GM12891 (cell line): ENCODE measurements around the gene CTBS.

Experiments
- PAX5 ChIP-seq: IDR thresholded peaks from 2 replicates; pipeline ENCODE4 v1.6.1; 2011; ENCODE audit warnings: low read length, moderate library complexity, mild to moderate bottlenecking; ENCODE audit not compliant: insufficient read depth, severe bottlenecking
- POLR2A ChIP-seq: IDR thresholded peaks from 2 replicates; pipeline ENCODE4 v1.6.1; 2011; ENCODE audit warnings: low read depth, low read length, control low read depth
- POLR2AphosphoS5 ChIP-seq: IDR thresholded peaks from 2 replicates; pipeline ENCODE4 v1.6.1; 2011; ENCODE audit warnings: low read depth, low read length, control low read depth
- POU2F2 ChIP-seq: IDR thresholded peaks from 2 replicates; pipeline ENCODE4 v1.6.1; 2011; ENCODE audit warnings: low read depth, mild to moderate bottlenecking, control low read depth, low read length, moderate library complexity
- TAF1 ChIP-seq: IDR thresholded peaks from 2 replicates; pipeline ENCODE4 v1.6.1; 2011; ENCODE audit warnings: low read depth, low read length, control low read depth

DNA sequence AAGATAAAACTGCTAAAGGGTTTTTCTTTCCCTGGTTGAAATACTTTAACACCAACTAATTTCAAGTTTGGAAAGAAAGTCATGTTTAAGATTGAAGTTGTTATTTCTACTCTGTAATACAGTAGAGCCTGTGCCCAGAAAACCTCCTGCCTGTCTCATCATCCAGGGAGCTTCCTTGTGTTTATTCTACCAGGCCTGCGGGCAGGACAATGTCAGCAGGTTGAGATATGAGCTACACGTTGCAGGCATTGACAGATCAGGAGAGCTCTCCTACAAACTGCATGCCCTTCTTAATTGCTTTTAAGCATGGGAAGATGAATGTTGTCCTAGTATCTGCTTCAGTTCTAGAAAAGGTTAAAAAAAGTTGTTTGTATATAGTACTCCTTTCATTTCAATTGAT is 43.1 kb upstream of the CTBS start:
- TF ChIP-seq POLR2AphosphoS5 (no peak), TAF1 (no peak), POLR2A (no peak), PAX5 (no peak), POU2F2 (no peak)
